Measurements from ENCODE around the gene PSMF1. TPM values are rescaled to one million over a fixed set of nuclear protein-coding genes. Genes with fewer than 3 reads are reported as not detected.

PSMF1 gene
- total RNA-seq, 1 experiment from 2014 or later: 153 TPM

- peak overlapping the region; percentile 97 to 98 for H3K4me3 ChIP-seq (replicated peaks in 1 of 2; ENCODE audit: low read depth in 1 of 2, low read length in 2 of 2)
- ATAC-seq: no peak
- no peak for TF ChIP-seq JUND (IDR thresholded peaks at IDR 0.05)
- no peak for TF ChIP-seq YY1 (IDR thresholded peaks at IDR 0.05; ENCODE audit: extremely low read depth, insufficient replicate concordance, low read depth, low read length)
- no peak for TF ChIP-seq CEBPB (IDR thresholded peaks at IDR 0.05; ENCODE audit: low read depth)
- TF ChIP-seq ATF3 (IDR thresholded peaks at IDR 0.05): no peak
- TF ChIP-seq MAX (IDR thresholded peaks at IDR 0.05): no peak
- TF ChIP-seq RAD21 (IDR thresholded peaks at IDR 0.05; ENCODE audit: low read depth): no peak
- no peak for TF ChIP-seq ZFX (IDR thresholded peaks at IDR 0.05)
- TF ChIP-seq CTCF (IDR thresholded peaks at IDR 0.05 in 2 of 3, conservative IDR thresholded peaks at IDR 0.05 in 1 of 3; ENCODE audit: borderline replicate concordance in 1 of 3, insufficient read depth in 1 of 3, low read depth in 2 of 3, low read length in 2 of 3): no peak
- TF ChIP-seq POLR2AphosphoS5 (IDR thresholded peaks at IDR 0.05; ENCODE audit: low read depth, low read length): no peak
- TF ChIP-seq ZNF274 (IDR thresholded peaks at IDR 0.05; ENCODE audit: low read depth, low read length): no peak
- TF ChIP-seq POLR2A (IDR thresholded peaks at IDR 0.05; ENCODE audit: borderline replicate concordance, extremely low read depth, insufficient read depth, insufficient read length): no peak
- TF ChIP-seq SRF (IDR thresholded peaks at IDR 0.05; ENCODE audit: low read depth): no peak
- TF ChIP-seq EZH2phosphoT487 (IDR thresholded peaks at IDR 0.05; ENCODE audit: borderline replicate concordance): no peak
- no peak for TF ChIP-seq FOSL1 (IDR thresholded peaks at IDR 0.05; ENCODE audit: low read depth)
- no peak for DNase-seq (ENCODE audit: low read depth, low spot score)
- H3K9me3 ChIP-seq (ENCODE audit: control insufficient read depth in 1 of 2, insufficient read depth in 1 of 2, low read depth in 1 of 2, low read length in 2 of 2): no peaks in the 10 kb centered on the region
- RAD21 ChIA-PET (ENCODE audit: low non-redundant PET in 1 of 2, low total read pairs in 2 of 2, uncharacterized antibody in 2 of 2, unreplicated experiment in 2 of 2): no interaction called here
- peak overlapping the region; percentile 100 for H3K4me2 ChIP-seq (ENCODE audit: low read length)
- H3K27me3 ChIP-seq (ENCODE audit: insufficient read depth, low read length): no peaks in the 10 kb centered on the region
- CTCF ChIA-PET: no interaction called here
- H3K27ac ChIP-seq (ENCODE audit: low read depth, low read length): no peak overlapping the region; the same call in 1 of the 2 replicates
- peak overlapping the region; percentile 96 for H3K9ac ChIP-seq (ENCODE audit: low read length)
- H3K79me2 ChIP-seq (ENCODE audit: insufficient read depth, low read length): peaks cover 62% of the 10 kb centered on the region
- POLR2A ChIA-PET: no interaction called here
- peaks cover 0 to 13% of the 10 kb centered on the region in 2 experiments; a peak in 2 of 4 replicates for H3K36me3 ChIP-seq (ENCODE audit: control insufficient read depth in 1 of 2, insufficient read depth in 2 of 2, low read length in 2 of 2)
- H2AFZ ChIP-seq (ENCODE audit: low read depth, low read length, poor library complexity, severe bottlenecking): no peak overlapping the region
- intact Hi-C loops (cut with micrococcal nuclease): loop anchor here (2.0 to 10.0 kb wide), 2 partner anchors 95 to 347 kb away; partner anchors contain the start of gene NSFL1C
- no peaks in the 10 kb centered on the region for H3K9me2 ChIP-seq (ENCODE audit: insufficient read depth)
- BruUV-seq (replicated peaks): no TSS peak
- peaks cover 14 to 19% of the 10 kb centered on the region in 2 experiments for H3K4me1 ChIP-seq (ENCODE audit: control insufficient read depth in 1 of 2, insufficient read depth in 2 of 2, low read length in 2 of 2)
- no peaks in the 10 kb centered on the region; the same call in 1 of the 2 replicates for H4K20me1 ChIP-seq (ENCODE audit: insufficient read depth)
Measured at GRCh38 chr20:1119524-1119923, 1.1 kb downstream of the PSMF1 start.
